ENCODE results near the gene CYP46A1. TPM values are rescaled to one million over a fixed set of nuclear protein-coding genes. Genes with fewer than 3 reads are reported as not detected.
A peak's percentile ranks its signal among the peaks of the same experiment; 100 is the strongest.

The CYP46A1 gene
- polyA plus RNA-seq, 2 of the 4 experiments (the other 2 are of a cell fraction), result 0.06 to 0.13 TPM

GRCh38 chr14:99737956-99738667 lies 54.0 kb downstream of the CYP46A1 start:
- ChIA-PET CTCF (interaction anchor here (0.7 to 19.6 kb wide), 7 partner anchors 11 to 148 kb away, joined by 3 to 263 read pairs (median 3); partner anchors contain the start of gene EML1), POLR2A (no interaction called here)
- ATAC-seq, result peak; percentile 55 to 77
- FAIRE-seq, result no peak
- no peaks in the 10 kb centered on the region for H3K9me3 ChIP-seq
- TF ChIP-seq PHF8 (IDR thresholded peaks at IDR 0.05; ENCODE audit: borderline replicate concordance, low read depth) (no peak), MAZ (IDR thresholded peaks at IDR 0.05; ENCODE audit: borderline replicate concordance, low read depth, low read length) (no peak), CEBPB (IDR thresholded peaks at IDR 0.05) (no peak), POLR2AphosphoS2 (conservative IDR thresholded peaks at IDR 0.05; ENCODE audit: low read length) (no peak), ESRRA (IDR thresholded peaks at IDR 0.05; ENCODE audit: borderline replicate concordance, low read length) (no peak), EHMT2 (IDR thresholded peaks at IDR 0.05; ENCODE audit: low read depth) (no peak), KDM1A (IDR thresholded peaks at IDR 0.05; ENCODE audit: low read depth) (no peak), MYC (IDR thresholded peaks at IDR 0.05; ENCODE audit: borderline replicate concordance, low read length) (no peak)
- TF ChIP-seq, protein P1, sequence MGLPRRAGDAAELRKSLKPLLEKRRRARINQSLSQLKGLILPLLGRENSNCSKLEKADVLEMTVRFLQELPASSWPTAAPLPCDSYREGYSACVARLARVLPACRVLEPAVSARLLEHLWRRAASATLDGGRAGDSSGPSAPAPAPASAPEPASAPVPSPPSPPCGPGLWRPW (IDR thresholded peaks at IDR 0.05), result no peak
- peak overlapping the region; percentile 45 for H3K4me3 ChIP-seq
- no peak for DNase-seq (ENCODE audit: low read depth in 1 of 2, low spot score in 1 of 2)
- peaks cover 14% of the 10 kb centered on the region for H3K4me1 ChIP-seq
- peak overlapping the region; percentile 86 for H3K4me2 ChIP-seq
- 53% methylated on average over 11 of the region's 21 CpGs for WGBS (ENCODE audit: missing lambda C conversion rate)
- peak overlapping the region; percentile 60 to 85 for H3K27ac ChIP-seq

DNA sequence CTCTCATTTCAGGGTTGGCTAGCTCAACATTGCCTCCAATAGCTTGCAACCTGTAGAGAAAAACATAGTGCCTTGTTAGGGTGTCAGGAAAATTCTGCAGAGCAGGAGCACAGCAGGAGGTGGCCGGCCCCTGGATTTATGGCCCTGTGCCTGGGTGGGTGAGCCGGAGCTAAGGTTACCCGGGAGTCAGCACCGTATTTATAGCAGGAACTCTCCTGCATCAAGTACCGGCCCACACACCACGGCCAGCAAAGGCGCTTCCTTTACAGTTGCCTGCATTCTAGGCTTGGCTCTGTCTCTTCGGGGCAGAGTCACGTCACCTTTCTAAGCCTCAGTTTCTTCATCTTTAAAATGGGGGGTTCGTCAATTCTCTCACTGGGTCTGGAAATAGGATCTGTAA lies 56.3 kb downstream of the CYP46A1 start:
- Histone ChIP-seq H3K27ac (no peak overlapping the region), H3K4me1 (peaks cover 14% of the 10 kb centered on the region), H3K9me3 (no peaks in the 10 kb centered on the region), H3K4me3 (no peak overlapping the region), H3K4me2 (no peak overlapping the region)
- no peak for ATAC-seq
- DNase-seq (ENCODE audit: low read depth in 1 of 2, low spot score in 1 of 2), result no peak
- TF ChIP-seq EP300 (IDR thresholded peaks at IDR 0.05) (no peak), PHF8 (IDR thresholded peaks at IDR 0.05; ENCODE audit: borderline replicate concordance, low read depth) (no peak), ESRRA (IDR thresholded peaks at IDR 0.05; ENCODE audit: borderline replicate concordance, low read length) (no peak), KDM1A (IDR thresholded peaks at IDR 0.05; ENCODE audit: low read depth) (no peak), GATA3 (IDR thresholded peaks at IDR 0.05; ENCODE audit: borderline replicate concordance) (no peak)
- FAIRE-seq, result no peak
- ChIA-PET POLR2A (no interaction called here), CTCF (interaction anchor here (0.5 to 19.6 kb wide), 6 partner anchors 10 to 146 kb away, joined by 3 to 263 read pairs (median 20); partner anchors contain the start of gene EML1)
- WGBS (ENCODE audit: missing lambda C conversion rate), result 86% methylated on average over 10 of the region's 10 CpGs

- Histone ChIP-seq H3K9me3 (no peaks in the 10 kb centered on the region), H3K4me1 (peaks cover 18% of the 10 kb centered on the region), H3K4me2 (no peak overlapping the region), H3K27ac (no peak overlapping the region), H3K4me3 (no peak overlapping the region)
- POLR2A ChIA-PET, result no interaction called here
- CTCF ChIA-PET, result interaction anchor here (1.2 to 19.6 kb wide), 5 partner anchors 11 to 156 kb away, joined by 3 to 263 read pairs (median 29); partner anchors contain the start of gene EML1
- DNase-seq (ENCODE audit: low read depth in 1 of 2, low spot score in 1 of 2) (no peak), FAIRE-seq (no peak), ATAC-seq (no peak)
- TF ChIP-seq USF2 (IDR thresholded peaks at IDR 0.05) (no peak), ESRRA (IDR thresholded peaks at IDR 0.05; ENCODE audit: borderline replicate concordance, low read length) (no peak), RAD21 (conservative IDR thresholded peaks at IDR 0.05 in 1 of 2, IDR thresholded peaks at IDR 0.05 in 1 of 2) (no peak), ZFP36 (IDR thresholded peaks at IDR 0.05; ENCODE audit: borderline replicate concordance, partially characterized antibody) (no peak), EHMT2 (IDR thresholded peaks at IDR 0.05; ENCODE audit: low read depth) (no peak), SREBF2 (IDR thresholded peaks at IDR 0.05) (no peak), SMC3 (IDR thresholded peaks at IDR 0.05) (no peak), RCOR1 (IDR thresholded peaks at IDR 0.05; ENCODE audit: low read depth, low read length) (no peak), MAFK (IDR thresholded peaks at IDR 0.05; ENCODE audit: partially characterized antibody) (no peak), BHLHE40 (IDR thresholded peaks at IDR 0.05; ENCODE audit: low read depth, low read length) (no peak), RFX5 (IDR thresholded peaks at IDR 0.05) (no peak), JUNB (IDR thresholded peaks at IDR 0.05) (no peak), CBX8 (IDR thresholded peaks at IDR 0.05) (no peak), POLR2A (IDR thresholded peaks at IDR 0.05; ENCODE audit: low read length) (no peak), EHF (CRISPR knock-in tag; IDR thresholded peaks at IDR 0.05) (no peak), REST (IDR thresholded peaks at IDR 0.05) (no peak), TP53 (CRISPR knock-in tag; IDR thresholded peaks at IDR 0.05) (no peak), CEBPB (IDR thresholded peaks at IDR 0.05) (no peak), CHD4 (IDR thresholded peaks at IDR 0.05; ENCODE audit: borderline replicate concordance) (no peak)
- WGBS (ENCODE audit: missing lambda C conversion rate), result 86% methylated on average over 14 of the region's 14 CpGs
These were observed 57.3 kb downstream of the CYP46A1 start for GRCh38 chr14:99741227-99741976.
